Peyer's patch (tissue), 4 donors: ENCODE data around the gene SEMA3B. TPM values are rescaled to one million over a fixed set of nuclear protein-coding genes. Genes with fewer than 3 reads are reported as not detected.

ENCODE experiments used
- DNase-seq, 3 donors: peaks; one replicate each; pipeline ENCODE4 v3.0.0-alpha.2; 2017 to 2019
- H3K27ac ChIP-seq, 4 donors: fragments of 200-600 bp; sonication (generic); one replicate each; pipeline ENCODE4 v1.5.1; 2016 to 2019
- H3K27me3 ChIP-seq, 2 donors: fragments of 200-600 bp; sonication (generic); one replicate each; pipeline ENCODE4 v1.5.1; 2019
- H3K36me3 ChIP-seq, 3 donors: fragments of 200-600 bp; sonication (generic); one replicate each; pipeline ENCODE4 v1.5.1; 2016 to 2019
- H3K4me1 ChIP-seq, 4 donors: fragments of 200-600 bp; sonication (generic); one replicate each; pipeline ENCODE4 v1.5.1; 2016 to 2019
- H3K4me3 ChIP-seq, 4 donors: fragments of 200-600 bp; sonication (generic); 1 replicate in 3 of 4; 2 replicates in 1 of 4; pipeline ENCODE4 v1.5.1; 2016 to 2019; ENCODE audit warnings: mild to moderate bottlenecking in 1 of 4
- H3K9me3 ChIP-seq, 4 donors: fragments of 200-600 bp; sonication (generic); one replicate each; pipeline ENCODE4 v1.5.1; 2016 to 2019; ENCODE audit warnings: mild to moderate bottlenecking in 1 of 4
- CTCF ChIP-seq, 6 experiments: fragments of 450-650 bp in 4 of 6; fragments of 200-600 bp in 2 of 6; sonication (generic) in 1 of 6; IDR thresholded peaks; one replicate each; pipeline ENCODE4 v1.5.1; 2017 to 2019; ENCODE audit warnings: antibody characterized with exemption in 6 of 6, mild to moderate bottlenecking in 3 of 6, moderate library complexity in 1 of 6
- POLR2A ChIP-seq, 2 donors: fragments of 450-650 bp; IDR thresholded peaks; one replicate each; pipeline ENCODE4 v1.5.1; 2017; ENCODE audit warnings: antibody characterized with exemption in 2 of 2, mild to moderate bottlenecking in 2 of 2, moderate library complexity in 2 of 2
- total RNA-seq, 4 donors: library from RNA; depleted of rRNA; stranded (reverse); fragments of >200 nt; gene quantifications; one replicate each; pipeline ENCODE4 v1.1.0, GENCODE V29; 2016

Gene SEMA3B
- total RNA-seq, 4 donors from 2014 or later: 56.1 to 367 (median 267) TPM

GRCh38 chr3:50289130-50289529 is 20.2 kb downstream of the SEMA3B start:
- TF ChIP-seq POLR2A (IDR thresholded peaks at IDR 0.05) (no peak), CTCF (IDR thresholded peaks at IDR 0.05) (no peak)
- H3K27me3 ChIP-seq: no peaks in the 10 kb centered on the region
- no peak for DNase-seq
- H3K36me3 ChIP-seq: peaks cover 0 to 38% (median 0%) of the 10 kb centered on the region in 3 donors
- no peaks in the 10 kb centered on the region for H3K9me3 ChIP-seq
- H3K4me1 ChIP-seq: peaks cover 0 to 15% (median 9%) of the 10 kb centered on the region in 4 donors
- no peak overlapping the region for H3K27ac ChIP-seq
- no peak overlapping the region for H3K4me3 ChIP-seq

- Histone ChIP-seq H3K4me1 (peaks cover 0 to 15% (median 9%) of the 10 kb centered on the region in 4 donors), H3K36me3 (peaks cover 0 to 38% (median 0%) of the 10 kb centered on the region in 3 donors), H3K27me3 (no peaks in the 10 kb centered on the region), H3K9me3 (no peaks in the 10 kb centered on the region), H3K4me3 (no peak overlapping the region), H3K27ac (peak overlapping the region in 2 of 4 donors; percentile 72 to 85)
- peak in 2 of 3 donors; percentile 53 to 54 for DNase-seq
- TF ChIP-seq POLR2A (IDR thresholded peaks at IDR 0.05) (no peak), CTCF (IDR thresholded peaks at IDR 0.05) (no peak)
Measured at GRCh38 chr3:50290161-50290641, 21.3 kb downstream of the SEMA3B start.

GRCh38 chr3:50292159-50293078 is 23.5 kb downstream of the SEMA3B start, which contains the start of gene IFRD2:
Gene IFRD2, minus strand, starts transcription at chr3:50292429. Its CDS starts 155 bp downstream, at chr3:50292274.
- Histone ChIP-seq H3K4me3 (peak within 1 kb of the TSS; percentile 85 to 99 (median 95)), H3K27ac (peak within 1 kb of the TSS; percentile 79 to 89 (median 83)), H3K36me3 (peaks cover 0 to 33% (median 0%) of the 10 kb centered on the region in 3 donors), H3K9me3 (no peaks in the 10 kb centered on the region), H3K27me3 (no peaks in the 10 kb centered on the region), H3K4me1 (peaks cover 0 to 18% (median 9%) of the 10 kb centered on the region in 4 donors)
- peak; percentile 96 to 99 (median 97) for DNase-seq
- peak; percentile 49 to 59 for TF ChIP-seq POLR2A (IDR thresholded peaks at IDR 0.05)
- TF ChIP-seq CTCF (IDR thresholded peaks at IDR 0.05): no peak

- Histone ChIP-seq H3K9me3 (no peaks in the 10 kb centered on the region), H3K27ac (peak overlapping the region; percentile 77 to 85 (median 80)), H3K4me1 (peaks cover 0 to 27% (median 12%) of the 10 kb centered on the region in 4 donors), H3K36me3 (peaks cover 0 to 25% (median 0%) of the 10 kb centered on the region in 3 donors), H3K27me3 (no peaks in the 10 kb centered on the region), H3K4me3 (peak overlapping the region in 2 of 4 donors; percentile 93 to 97)
- no peak for TF ChIP-seq CTCF (IDR thresholded peaks at IDR 0.05)
- no peak for TF ChIP-seq POLR2A (IDR thresholded peaks at IDR 0.05)
- peak in 1 of 3 donors; percentile 49 for DNase-seq
Measured at GRCh38 chr3:50293079-50293801, 24.3 kb downstream of the SEMA3B start.

- no peaks in the 10 kb centered on the region for H3K27me3 ChIP-seq
- peaks cover 0 to 16% (median 0%) of the 10 kb centered on the region in 3 donors for H3K36me3 ChIP-seq
- peaks cover 3 to 34% (median 16%) of the 10 kb centered on the region in 4 donors for H3K4me1 ChIP-seq
- no peak overlapping the region for H3K4me3 ChIP-seq
- DNase-seq: no peak
- no peak for TF ChIP-seq CTCF (IDR thresholded peaks at IDR 0.05)
- no peak for TF ChIP-seq POLR2A (IDR thresholded peaks at IDR 0.05)
- no peak overlapping the region for H3K27ac ChIP-seq
- H3K9me3 ChIP-seq: no peaks in the 10 kb centered on the region
Measured at GRCh38 chr3:50294089-50294488, 25.1 kb downstream of the SEMA3B start.
